Osteocyte (in vitro differentiated cells): ENCODE data around the gene TRIM65. TPM values are rescaled to one million over a fixed set of nuclear protein-coding genes. Genes with fewer than 3 reads are reported as not detected.
"Not testable (repeated sequence)": the region's sequence is repeated elsewhere in the genome, so short reads cannot be mapped to it uniquely, and the experiment has no call there.

ENCODE experiments used
- DNase-seq: peaks from one replicate; pipeline ENCODE4 v3.0.0; 2021; ENCODE audit warnings: mixed read lengths; ENCODE audit not compliant: unreplicated experiment; ENCODE audit errors: extremely low spot score
- H3K27ac Mint-ChIP-seq: one replicate; pipeline ENCODE4 v1.8.0; 2021; ENCODE audit warnings: mild to moderate bottlenecking, mixed read lengths; ENCODE audit not compliant: unreplicated experiment
- H3K27me3 Mint-ChIP-seq: one replicate; pipeline ENCODE4 v1.8.0; 2021; ENCODE audit warnings: mixed read lengths; ENCODE audit not compliant: unreplicated experiment
- H3K36me3 Mint-ChIP-seq: one replicate; pipeline ENCODE4 v1.8.0; 2021; ENCODE audit warnings: mixed read lengths; ENCODE audit not compliant: unreplicated experiment
- H3K4me1 Mint-ChIP-seq: one replicate; pipeline ENCODE4 v1.8.0; 2021; ENCODE audit warnings: mixed read lengths; ENCODE audit not compliant: unreplicated experiment
- H3K4me3 Mint-ChIP-seq: one replicate; pipeline ENCODE4 v1.8.0; 2021; ENCODE audit warnings: mild to moderate bottlenecking, moderate library complexity, mixed read lengths; ENCODE audit not compliant: unreplicated experiment
- H3K9me3 Mint-ChIP-seq: one replicate; pipeline ENCODE4 v1.8.0; 2021; ENCODE audit warnings: mixed read lengths; ENCODE audit not compliant: unreplicated experiment
- total RNA-seq: library from RNA; stranded (reverse); gene quantifications from 2 replicates; pipeline ENCODE4 v1.2.1, GENCODE V29; 2021
- TF ChIP-seq, protein P1 (sequence below): fragments of 200-600 bp; sonication (generic); IDR thresholded peaks from 2 replicates; pipeline ENCODE4 v1.5.0; 2021; ENCODE audit warnings: antibody characterized with exemption, mild to moderate bottlenecking, moderate library complexity

The TRIM65 gene
- total RNA-seq, 1 donor from 2014 or later, result 26.3 TPM

DNA sequence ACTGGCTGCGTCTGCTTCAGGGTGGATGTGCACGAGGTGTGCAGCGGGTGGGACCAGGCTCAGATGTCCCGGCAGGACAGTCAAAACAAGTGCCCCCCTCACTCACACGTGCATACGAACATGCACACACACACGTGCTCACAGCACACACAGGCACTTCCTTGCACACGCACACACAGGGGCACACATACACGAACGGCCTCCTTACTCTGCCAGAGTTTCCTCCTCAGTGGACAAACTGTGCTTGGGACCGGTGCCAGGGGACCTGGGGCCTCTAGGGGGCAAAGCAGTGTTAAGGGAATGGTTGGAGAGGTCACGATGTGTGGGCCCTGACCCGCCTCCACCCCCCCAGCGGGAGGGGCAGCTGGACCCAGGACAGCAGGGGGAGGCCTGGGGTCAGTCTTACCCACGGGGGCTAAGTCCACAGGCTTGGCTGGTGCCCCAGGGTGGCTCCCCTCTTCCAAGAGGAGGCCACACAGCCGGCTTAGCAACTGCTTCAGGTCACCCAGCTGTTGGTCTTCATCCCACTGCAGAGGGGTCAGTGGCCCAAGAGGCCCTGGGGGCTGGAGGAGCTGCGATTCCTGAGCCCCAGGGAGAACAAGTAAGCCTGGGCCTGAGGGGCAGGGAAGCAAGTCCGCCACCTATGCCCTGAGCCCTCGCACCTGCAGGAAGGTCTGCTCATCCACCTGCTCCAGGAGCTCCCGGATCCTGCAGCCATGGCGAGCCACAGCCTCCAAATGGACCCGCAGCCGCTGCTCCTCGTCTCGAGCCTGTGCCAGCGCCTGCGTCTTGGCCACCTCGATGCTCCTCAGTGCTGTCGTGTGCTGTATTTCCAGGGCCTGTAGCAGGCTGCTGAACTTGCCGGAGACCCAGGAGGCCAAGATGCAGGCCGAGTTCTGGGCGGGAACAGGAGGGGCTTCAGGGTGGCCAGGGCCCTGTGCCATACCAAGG, 4.9 kb downstream of the TRIM65 start:
- TF ChIP-seq, protein P1, sequence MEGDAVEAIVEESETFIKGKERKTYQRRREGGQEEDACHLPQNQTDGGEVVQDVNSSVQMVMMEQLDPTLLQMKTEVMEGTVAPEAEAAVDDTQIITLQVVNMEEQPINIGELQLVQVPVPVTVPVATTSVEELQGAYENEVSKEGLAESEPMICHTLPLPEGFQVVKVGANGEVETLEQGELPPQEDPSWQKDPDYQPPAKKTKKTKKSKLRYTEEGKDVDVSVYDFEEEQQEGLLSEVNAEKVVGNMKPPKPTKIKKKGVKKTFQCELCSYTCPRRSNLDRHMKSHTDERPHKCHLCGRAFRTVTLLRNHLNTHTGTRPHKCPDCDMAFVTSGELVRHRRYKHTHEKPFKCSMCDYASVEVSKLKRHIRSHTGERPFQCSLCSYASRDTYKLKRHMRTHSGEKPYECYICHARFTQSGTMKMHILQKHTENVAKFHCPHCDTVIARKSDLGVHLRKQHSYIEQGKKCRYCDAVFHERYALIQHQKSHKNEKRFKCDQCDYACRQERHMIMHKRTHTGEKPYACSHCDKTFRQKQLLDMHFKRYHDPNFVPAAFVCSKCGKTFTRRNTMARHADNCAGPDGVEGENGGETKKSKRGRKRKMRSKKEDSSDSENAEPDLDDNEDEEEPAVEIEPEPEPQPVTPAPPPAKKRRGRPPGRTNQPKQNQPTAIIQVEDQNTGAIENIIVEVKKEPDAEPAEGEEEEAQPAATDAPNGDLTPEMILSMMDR, result no peak
- DNase-seq, result no peak
- Mint-ChIP-seq H3K4me3 (no peak overlapping the region), H3K27ac (no peak overlapping the region), H3K4me1 (peaks cover 21% of the 10 kb centered on the region), H3K27me3 (no peaks in the 10 kb centered on the region), H3K9me3 (no peaks in the 10 kb centered on the region), H3K36me3 (peaks cover 5% of the 10 kb centered on the region)

DNA sequence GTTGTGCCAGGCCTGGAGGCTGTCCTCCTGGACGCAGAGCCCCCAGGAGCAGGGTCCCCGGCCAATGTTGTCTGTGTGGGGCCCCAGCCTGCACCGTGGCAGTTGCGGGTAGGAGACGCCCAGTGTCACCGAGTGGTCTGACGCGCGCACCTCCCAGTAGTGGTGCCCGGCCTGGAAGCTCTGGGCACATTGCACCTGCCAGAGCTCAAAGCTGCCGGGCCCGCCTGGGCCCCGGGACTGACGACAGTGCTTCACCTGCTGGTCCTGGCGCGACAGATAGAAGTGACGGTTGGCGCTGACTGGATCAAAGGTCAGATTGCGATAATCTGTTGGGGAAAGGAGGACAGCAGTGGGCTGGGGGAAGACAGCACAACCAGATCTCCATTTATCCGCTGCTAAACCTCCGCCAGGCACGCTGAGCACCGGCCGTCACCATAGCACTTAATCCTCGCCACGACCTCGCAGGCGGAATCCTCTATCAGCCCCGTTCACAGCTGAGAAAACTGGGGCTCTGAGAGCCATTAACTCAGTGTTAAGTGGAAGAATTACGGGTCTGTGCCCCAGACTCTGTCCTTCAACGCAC, 5.6 kb downstream of the TRIM65 start:
- Mint-ChIP-seq H3K27me3 (no peaks in the 10 kb centered on the region), H3K36me3 (peaks cover 5% of the 10 kb centered on the region), H3K27ac (no peak overlapping the region), H3K4me1 (peaks cover 21% of the 10 kb centered on the region), H3K9me3 (no peaks in the 10 kb centered on the region), H3K4me3 (no peak overlapping the region)
- TF ChIP-seq, protein P1, result no peak
- no peak for DNase-seq

DNA sequence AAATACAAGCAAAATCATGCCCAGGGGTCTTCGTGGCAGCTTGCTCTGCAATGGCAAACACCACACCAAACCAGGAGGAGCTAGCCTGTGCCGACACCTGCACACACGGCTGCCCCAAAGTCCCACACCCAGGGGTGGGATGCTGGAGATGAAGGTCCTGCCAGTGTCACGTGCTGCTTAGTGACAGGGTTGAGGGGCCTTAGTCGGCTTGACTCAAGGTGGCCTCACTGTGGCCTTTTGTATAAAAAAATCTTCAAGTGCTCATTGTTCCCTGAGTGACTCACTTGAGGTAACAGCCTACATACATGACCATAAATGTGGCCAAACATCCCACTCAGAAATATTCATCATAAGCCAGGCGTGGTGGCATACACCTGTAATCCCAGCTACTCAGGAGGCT, 7.3 kb downstream of the TRIM65 start:
- H3K36me3 Mint-ChIP-seq, result peaks cover 5% of the 10 kb centered on the region
- H3K9me3 Mint-ChIP-seq, result no peaks in the 10 kb centered on the region
- TF ChIP-seq, protein P1, result no peak
- H3K4me3 Mint-ChIP-seq, result no peak overlapping the region
- no peak overlapping the region for H3K27ac Mint-ChIP-seq
- DNase-seq, result no peak
- no peaks in the 10 kb centered on the region for H3K27me3 Mint-ChIP-seq
- peaks cover 9% of the 10 kb centered on the region for H3K4me1 Mint-ChIP-seq

DNA sequence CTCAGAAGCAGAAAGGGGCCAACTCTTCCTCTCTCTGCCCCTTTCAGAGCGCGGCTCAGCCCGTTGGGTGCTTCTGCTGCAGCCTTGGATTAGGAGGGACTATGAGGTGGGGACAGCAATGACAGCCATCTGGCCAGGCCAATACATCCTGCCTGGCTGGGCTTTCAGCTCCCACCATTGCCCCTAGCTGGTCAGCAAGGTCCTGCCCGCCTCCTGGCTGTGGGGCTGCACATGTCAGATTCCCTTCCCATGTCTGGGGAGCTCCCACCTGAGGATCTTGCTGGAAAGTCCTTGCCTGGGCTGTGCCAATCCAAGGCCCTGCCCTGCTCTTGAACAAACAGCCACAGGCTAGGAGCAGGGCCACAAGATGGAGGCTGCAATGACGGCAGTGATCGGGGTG, 8.3 kb downstream of the TRIM65 start:
- TF ChIP-seq, protein P1, result no peak
- Mint-ChIP-seq H3K27ac (no peak overlapping the region), H3K4me1 (no peaks in the 10 kb centered on the region), H3K36me3 (peaks cover 5% of the 10 kb centered on the region), H3K27me3 (no peaks in the 10 kb centered on the region), H3K4me3 (no peak overlapping the region), H3K9me3 (no peaks in the 10 kb centered on the region)
- DNase-seq, result no peak

DNA sequence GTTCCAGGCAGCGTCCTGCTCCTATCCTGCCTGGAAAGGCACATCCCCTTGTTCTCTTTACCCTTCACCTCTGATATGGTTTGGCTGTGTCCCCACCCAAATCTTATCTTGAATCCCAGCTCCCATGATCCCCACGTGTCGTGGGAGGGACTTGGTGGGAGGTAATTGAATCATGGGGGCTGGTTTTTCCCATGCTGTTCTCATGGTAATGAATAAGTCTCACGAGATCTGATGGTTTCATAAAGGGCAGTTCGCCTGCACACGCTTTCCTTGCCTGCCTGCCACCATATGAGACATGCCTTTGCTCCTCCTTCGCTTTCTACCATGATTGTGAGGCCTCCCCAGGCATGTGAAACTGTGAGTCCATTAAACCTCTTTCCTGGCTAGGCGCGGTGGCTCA, 10.9 kb downstream of the TRIM65 start:
- not testable (repeated sequence) for H3K9me3 Mint-ChIP-seq, H3K27me3 Mint-ChIP-seq, H3K4me3 Mint-ChIP-seq, H3K4me1 Mint-ChIP-seq, DNase-seq, H3K36me3 Mint-ChIP-seq, H3K27ac Mint-ChIP-seq
